Epidermal melanocyte (primary cell): ENCODE measurements around the gene CPAMD8.
"Not testable (repeated sequence)": the region's sequence is repeated elsewhere in the genome, so short reads cannot be mapped to it uniquely, and the experiment has no call there.

ENCODE experiments used
- DNase-seq: peaks from one replicate; pipeline ENCODE4 v3.0.0; 2011; ENCODE audit warnings: low spot score; ENCODE audit not compliant: insufficient read length

Gene CPAMD8

GRCh38 chr19:16875584-16876555 lies 150.7 kb downstream of the CPAMD8 start:
- no peak for DNase-seq

DNA sequence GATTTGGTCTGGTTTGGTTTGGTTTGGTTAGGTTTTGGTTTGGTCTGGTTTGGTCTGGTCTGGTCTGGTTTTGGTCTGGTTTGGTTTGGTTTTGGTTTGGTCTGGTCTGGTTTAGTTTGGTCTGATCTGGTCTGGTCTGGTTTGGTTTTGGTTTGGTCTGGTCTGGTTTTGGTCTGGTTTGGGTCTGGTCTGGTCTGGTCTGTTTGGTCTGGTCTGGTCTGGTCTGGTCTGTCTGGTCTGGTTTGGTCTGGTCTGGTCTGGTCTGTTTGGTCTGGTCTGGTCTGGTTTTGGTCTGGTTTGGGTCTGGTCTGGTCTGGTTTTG lies 151.7 kb downstream of the CPAMD8 start:
- DNase-seq, result not testable (repeated sequence)

DNA sequence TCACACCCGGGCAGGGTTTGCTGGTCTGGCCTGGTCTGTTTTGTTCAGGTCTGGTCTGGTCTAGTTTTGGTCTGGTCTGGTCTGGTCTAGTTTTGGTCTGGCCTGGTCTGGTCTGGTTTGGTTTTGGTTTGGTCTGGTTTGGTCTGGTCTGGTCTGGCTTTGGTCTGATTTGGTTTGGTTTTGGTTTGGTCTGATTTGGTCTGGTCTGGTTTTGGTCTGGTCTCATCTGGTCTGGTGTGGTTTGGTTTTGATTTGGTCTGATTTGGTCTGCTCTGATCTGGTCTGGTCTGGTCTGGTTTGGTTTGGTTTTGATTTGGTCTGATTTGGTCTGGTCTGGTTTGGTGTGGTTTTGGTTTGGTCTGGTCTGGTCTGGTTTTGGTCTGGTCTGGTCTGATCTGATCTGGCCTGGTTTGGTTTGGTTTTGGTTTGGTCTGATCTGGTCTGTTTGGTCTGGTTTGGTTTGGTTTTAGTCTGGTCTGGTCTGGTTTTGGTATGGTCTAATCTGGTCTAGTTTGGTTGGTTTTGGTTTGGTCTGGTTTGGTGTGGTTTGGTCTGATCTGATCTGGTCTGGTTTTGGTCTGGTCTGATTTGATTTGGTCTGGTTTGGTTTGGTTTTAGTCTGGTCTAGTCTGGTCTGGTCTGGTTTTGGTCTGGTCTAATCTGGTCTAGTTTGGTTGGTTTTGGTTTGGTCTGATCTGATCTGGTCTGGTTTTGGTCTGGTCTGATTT lies 152.2 kb downstream of the CPAMD8 start:
- DNase-seq, result no peak

DNA sequence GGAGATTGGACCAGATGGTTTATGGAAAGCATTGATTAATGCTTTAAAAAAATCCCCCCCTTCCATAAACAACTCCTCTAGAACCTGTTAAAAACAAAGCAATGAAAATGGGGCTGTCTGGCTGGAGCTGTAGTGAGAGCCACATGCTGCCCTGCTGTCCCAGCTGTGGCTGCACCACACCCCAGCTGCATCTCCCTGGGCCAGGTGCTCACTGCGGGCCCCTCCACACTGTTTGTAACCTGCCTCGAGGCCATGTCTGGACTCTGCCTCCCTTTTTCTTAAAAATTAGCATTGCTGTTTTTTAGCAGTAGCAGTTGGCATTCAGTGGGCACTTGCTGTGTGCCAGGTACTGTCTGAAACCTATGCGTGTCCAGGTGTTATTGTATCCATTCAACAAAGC lies 153.0 kb downstream of the CPAMD8 start:
- no peak for DNase-seq

- DNase-seq, result no peak
Measured at GRCh38 chr19:16872728-16873127, 153.9 kb downstream of the CPAMD8 start.

- DNase-seq, result no peak
Measured at GRCh38 chr19:16871871-16872270, 154.7 kb downstream of the CPAMD8 start.

DNA sequence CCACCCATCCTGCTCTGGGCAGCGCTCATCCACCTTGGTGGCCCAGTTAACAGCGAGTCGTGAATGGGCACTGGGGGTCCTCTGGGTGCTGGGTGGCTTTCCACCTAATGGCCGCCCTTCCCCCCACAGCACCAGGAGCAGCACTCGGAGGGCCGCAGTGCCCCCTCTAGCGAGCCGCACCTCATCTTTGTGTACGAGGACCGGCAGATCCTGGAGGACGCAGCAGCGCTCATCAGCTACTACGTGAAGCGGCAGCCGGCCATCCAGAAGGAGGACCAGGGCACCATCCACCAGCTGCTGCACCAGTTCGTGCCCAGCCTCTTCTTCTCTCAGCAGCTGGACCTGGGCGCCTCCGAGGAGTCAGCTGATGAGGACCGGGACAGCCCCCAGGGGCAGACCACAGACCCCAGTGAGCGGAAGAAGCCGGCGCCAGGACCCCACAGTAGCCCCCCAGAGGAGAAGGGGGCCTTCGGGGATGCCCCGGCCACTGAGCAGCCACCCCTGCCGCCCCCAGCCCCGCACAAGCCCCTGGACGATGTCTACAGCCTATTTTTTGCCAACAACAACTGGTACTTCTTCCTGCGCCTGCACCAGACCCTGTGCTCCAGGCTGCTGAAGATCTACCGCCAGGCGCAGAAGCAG lies 157.2 kb downstream of the CPAMD8 start:
- no peak for DNase-seq

GRCh38 chr19:16868423-16869130 lies 158.0 kb downstream of the CPAMD8 start:
- no peak for DNase-seq

DNA sequence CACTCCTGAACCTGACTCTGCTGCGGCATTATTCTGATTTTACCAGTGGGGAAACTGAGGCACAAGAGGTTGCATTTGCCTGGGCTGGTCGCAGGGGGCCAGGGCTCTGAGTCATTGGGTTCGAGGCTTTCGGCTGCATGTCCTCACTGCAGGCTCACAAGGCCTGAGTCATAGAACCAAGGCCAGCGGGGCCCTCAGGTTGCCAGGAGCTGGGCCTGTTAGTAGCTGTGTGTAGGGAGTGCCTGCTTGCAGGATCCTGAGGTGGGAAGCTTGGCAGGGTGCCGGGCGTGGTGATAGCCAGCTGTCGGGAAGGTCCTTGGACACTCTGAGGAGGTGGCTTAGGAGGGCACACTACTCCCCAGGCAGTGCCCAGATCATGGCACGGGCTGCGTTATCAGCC lies 159.4 kb downstream of the CPAMD8 start:
- no peak for DNase-seq

DNA sequence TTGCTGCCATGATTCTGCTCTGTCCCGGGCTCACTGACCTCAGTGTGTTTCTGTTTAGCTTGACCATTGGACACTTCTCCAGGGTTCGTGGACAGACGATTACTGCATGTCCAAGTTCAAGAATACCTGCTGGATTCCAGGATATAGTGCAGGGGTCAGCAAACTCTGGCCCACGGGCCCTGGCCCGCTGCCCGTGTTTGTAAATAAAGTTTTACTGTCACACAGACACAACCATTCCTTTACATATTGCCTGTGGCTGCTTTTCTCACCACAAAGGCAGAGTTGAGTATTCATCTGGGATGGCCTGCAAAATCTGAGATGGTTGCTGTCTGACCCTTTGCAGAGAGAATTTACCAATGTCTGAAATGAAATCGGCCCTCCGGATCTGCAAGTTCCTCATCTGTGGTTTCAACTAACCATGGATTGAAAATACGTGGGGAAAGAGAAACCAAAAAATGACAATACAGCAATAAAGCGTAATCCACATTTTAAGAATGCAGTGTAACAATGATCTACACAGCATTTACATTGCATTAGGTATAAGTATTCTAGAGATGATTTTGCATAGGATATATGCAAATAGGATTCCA lies 163.7 kb downstream of the CPAMD8 start:
- DNase-seq, result no peak

- no peak for DNase-seq
Measured at GRCh38 chr19:16861834-16862233, 164.8 kb downstream of the CPAMD8 start.

DNA sequence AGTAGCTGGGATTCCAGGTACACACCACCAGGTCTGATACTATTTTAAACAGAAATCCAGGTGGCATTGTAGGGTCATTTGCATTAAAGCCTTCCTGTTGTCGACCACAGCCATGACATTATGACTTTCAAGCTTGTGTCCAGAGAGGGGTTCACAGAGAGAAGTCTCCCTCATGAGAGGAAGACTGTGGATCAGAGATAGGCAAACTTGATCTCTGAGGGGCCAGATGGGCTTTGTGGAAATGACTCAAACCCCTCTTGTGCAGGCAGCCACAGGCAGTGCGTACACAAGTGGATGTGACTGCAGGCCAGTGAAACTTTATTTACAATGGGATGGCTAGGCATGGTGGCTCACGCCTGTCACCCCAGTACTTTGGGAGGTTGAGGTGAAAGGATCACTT lies 165.6 kb downstream of the CPAMD8 start:
- no peak for DNase-seq

- peak; percentile 43 for DNase-seq
Measured at GRCh38 chr19:16860118-16860517, 166.5 kb downstream of the CPAMD8 start.

- no peak for DNase-seq
Measured at GRCh38 chr19:16859626-16860025, 167.0 kb downstream of the CPAMD8 start.

- no peak for DNase-seq
Measured at GRCh38 chr19:16856091-16856490, 170.5 kb downstream of the CPAMD8 start.

- DNase-seq, result no peak
Measured at GRCh38 chr19:16853066-16853465, 173.5 kb downstream of the CPAMD8 start.

- no peak for DNase-seq
Measured at GRCh38 chr19:16851031-16851712, 175.4 kb downstream of the CPAMD8 start.

GRCh38 chr19:16850133-16850532 lies 176.5 kb downstream of the CPAMD8 start:
- DNase-seq, result no peak

DNA sequence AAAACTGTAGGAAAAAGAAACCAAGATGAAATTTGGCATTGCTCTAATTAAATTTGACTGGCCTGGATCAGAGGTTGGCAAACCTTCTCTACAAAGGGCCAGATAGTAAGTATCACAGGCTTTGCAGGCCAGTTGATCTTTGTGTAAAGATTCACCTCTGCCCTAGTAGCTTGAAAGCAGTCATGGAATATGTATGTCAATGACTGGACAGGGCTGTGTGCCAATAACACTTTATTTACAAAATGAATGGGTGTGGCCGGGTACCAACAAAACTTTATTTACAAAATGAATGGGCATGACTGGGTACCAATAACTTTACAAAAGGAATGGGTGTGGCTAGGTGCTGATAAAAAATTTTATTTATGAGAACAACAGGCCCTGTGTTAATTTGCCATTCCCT lies 177.4 kb downstream of the CPAMD8 start:
- DNase-seq, result no peak

GRCh38 chr19:16847430-16847829 lies 179.2 kb downstream of the CPAMD8 start:
- no peak for DNase-seq

DNA sequence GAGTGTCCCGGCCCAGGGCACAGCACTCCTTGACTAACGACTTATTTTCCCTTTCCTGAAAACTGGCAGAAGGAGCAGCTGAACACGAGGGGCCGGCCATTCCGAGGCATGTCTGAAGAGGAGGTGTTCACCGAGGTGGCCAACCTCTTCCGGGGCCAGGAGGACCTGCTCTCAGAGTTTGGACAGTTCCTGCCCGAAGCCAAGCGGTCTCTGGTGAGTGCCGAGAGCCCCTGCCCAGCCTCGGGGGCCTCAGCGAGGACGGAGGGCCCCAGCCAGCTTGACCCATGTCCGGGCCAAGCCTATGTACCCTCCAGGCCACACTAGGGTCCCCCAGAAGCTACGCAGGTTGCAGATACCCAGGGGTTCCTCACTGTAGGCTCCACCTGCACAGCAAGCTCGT lies 179.7 kb downstream of the CPAMD8 start:
- no peak for DNase-seq
